Measurements from ENCODE around the gene NKRF. TPM values are rescaled to one million over a fixed set of nuclear protein-coding genes. Genes with fewer than 3 reads are reported as not detected.

Gene NKRF
- total RNA-seq, 2 experiments from 2014 or later, result 10.7 to 20.7 TPM

GRCh38 chrX:119602701-119603255 is 3.4 kb downstream of the NKRF start:
- ChIA-PET CTCF (ENCODE audit: unreplicated experiment) (no interaction called here), POLR2A (interaction anchor here (0.6 to 1.0 kb wide), 4 partner anchors 19 to 127 kb away, joined by 3 to 4 read pairs (median 3); no protein-coding TSS in a partner anchor)
- no peak for TF ChIP-seq CTCF (conservative IDR thresholded peaks at IDR 0.05; ENCODE audit: low read length)
- no peak for TF ChIP-seq EZH2phosphoT487 (IDR thresholded peaks at IDR 0.05; ENCODE audit: borderline replicate concordance, low read depth, low read length)
- H2AFZ ChIP-seq (ENCODE audit: low read length), result no peak overlapping the region
- peaks cover 24% of the 10 kb centered on the region for H3K4me1 ChIP-seq (ENCODE audit: insufficient read depth, low read length, poor library complexity, severe bottlenecking)
- peak overlapping the region; percentile 34 for H3K4me2 ChIP-seq (ENCODE audit: low read length)
- no peak overlapping the region for H3K27ac ChIP-seq (ENCODE audit: low read depth, low read length, poor library complexity, severe bottlenecking)
- no peaks in the 10 kb centered on the region; the same call in 1 of the 2 replicates for H4K20me1 ChIP-seq (ENCODE audit: insufficient read depth, low read length)
- H3K9me2 ChIP-seq (ENCODE audit: insufficient read depth, low read length), result no peaks in the 10 kb centered on the region
- peaks cover 67% of the 10 kb centered on the region for H3K79me2 ChIP-seq (ENCODE audit: insufficient read depth, low read depth, low read length)
- no peak for DNase-seq (ENCODE audit: low spot score)
- BruUV-seq (replicated peaks), result no TSS peak
- peaks cover 45% of the 10 kb centered on the region for H3K36me3 ChIP-seq (ENCODE audit: insufficient read depth, low read length)
- H3K4me3 ChIP-seq (ENCODE audit: low read depth, low read length, poor library complexity, severe bottlenecking), result no peak overlapping the region
- intact Hi-C loops (cut with micrococcal nuclease; ENCODE audit: unreplicated experiment), result loop anchor here (10.0 kb wide), 1 partner anchor 152 kb away; the partner anchor contains the start of gene SOWAHD
- H3K9me3 ChIP-seq (ENCODE audit: low read length), result no peaks in the 10 kb centered on the region

- H3K36me3 ChIP-seq (ENCODE audit: insufficient read depth, low read length), result peaks cover 85% of the 10 kb centered on the region
- ChIA-PET POLR2A (interaction anchor here (0.6 kb wide), 1 partner anchor 9 kb away, joined by 3 read pairs; no protein-coding TSS in a partner anchor), CTCF (ENCODE audit: unreplicated experiment) (no interaction called here)
- BruUV-seq (replicated peaks), result no TSS peak
- peaks cover 14% of the 10 kb centered on the region; the same call in 1 of the 2 replicates for H3K79me2 ChIP-seq (ENCODE audit: insufficient read depth, low read depth, low read length)
- H2AFZ ChIP-seq (ENCODE audit: low read length), result no peak overlapping the region
- no peaks in the 10 kb centered on the region for H3K4me1 ChIP-seq (ENCODE audit: insufficient read depth, low read length, poor library complexity, severe bottlenecking)
- intact Hi-C loops (cut with micrococcal nuclease; ENCODE audit: unreplicated experiment), result no loop called here
- H3K27ac ChIP-seq (ENCODE audit: low read depth, low read length, poor library complexity, severe bottlenecking), result no peak overlapping the region
- H3K4me2 ChIP-seq (ENCODE audit: low read length), result no peak overlapping the region
- H3K4me3 ChIP-seq (ENCODE audit: low read depth, low read length, poor library complexity, severe bottlenecking), result no peak overlapping the region
- no peaks in the 10 kb centered on the region for H3K9me3 ChIP-seq (ENCODE audit: low read length)
- H4K20me1 ChIP-seq (ENCODE audit: insufficient read depth, low read length), result no peaks in the 10 kb centered on the region
- no peak for DNase-seq (ENCODE audit: low spot score)
- no peak for TF ChIP-seq CTCF (conservative IDR thresholded peaks at IDR 0.05; ENCODE audit: low read length)
- H3K9me2 ChIP-seq (ENCODE audit: insufficient read depth, low read length), result no peaks in the 10 kb centered on the region
These were observed 16.4 kb downstream of the NKRF start for GRCh38 chrX:119589810-119590209.

GRCh38 chrX:119583431-119584059 is 22.7 kb downstream of the NKRF start:
- H3K9me3 ChIP-seq (ENCODE audit: low read length), result no peaks in the 10 kb centered on the region
- peaks cover 8% of the 10 kb centered on the region for H3K4me1 ChIP-seq (ENCODE audit: insufficient read depth, low read length, poor library complexity, severe bottlenecking)
- no peak overlapping the region for H2AFZ ChIP-seq (ENCODE audit: low read length)
- peaks cover 37% of the 10 kb centered on the region for H3K36me3 ChIP-seq (ENCODE audit: insufficient read depth, low read length)
- POLR2A ChIA-PET, result interaction anchor here (0.6 to 1.0 kb wide), 4 partner anchors 10 to 99 kb away, joined by 3 to 4 read pairs (median 4); no protein-coding TSS in a partner anchor
- BruUV-seq (replicated peaks), result TSS peak; percentile 36
- TF ChIP-seq CTCF (conservative IDR thresholded peaks at IDR 0.05; ENCODE audit: low read length), result no peak
- no peak for TF ChIP-seq EZH2phosphoT487 (IDR thresholded peaks at IDR 0.05; ENCODE audit: borderline replicate concordance, low read depth, low read length)
- no peak for DNase-seq (ENCODE audit: low spot score)
- H3K4me3 ChIP-seq (ENCODE audit: low read depth, low read length, poor library complexity, severe bottlenecking), result no peak overlapping the region
- no peak overlapping the region for H3K27ac ChIP-seq (ENCODE audit: low read depth, low read length, poor library complexity, severe bottlenecking)
- no peaks in the 10 kb centered on the region for H3K9me2 ChIP-seq (ENCODE audit: insufficient read depth, low read length)
- H3K79me2 ChIP-seq (ENCODE audit: insufficient read depth, low read depth, low read length), result no peaks in the 10 kb centered on the region
- no peaks in the 10 kb centered on the region for H4K20me1 ChIP-seq (ENCODE audit: insufficient read depth, low read length)
- intact Hi-C loops (cut with micrococcal nuclease; ENCODE audit: unreplicated experiment), result no loop called here
- CTCF ChIA-PET (ENCODE audit: unreplicated experiment), result no interaction called here
- H3K4me2 ChIP-seq (ENCODE audit: low read length), result no peak overlapping the region

All from OCI-LY7 (cell line).